ENCODE data around the gene PGLYRP3. TPM values are rescaled to one million over a fixed set of nuclear protein-coding genes. Genes with fewer than 3 reads are reported as not detected.

Gene PGLYRP3
- total and polyA plus RNA-seq, 2 donors (not counting 3 experiments of a cell fraction or from before 2014, with no cell fraction given): not detected

DNA sequence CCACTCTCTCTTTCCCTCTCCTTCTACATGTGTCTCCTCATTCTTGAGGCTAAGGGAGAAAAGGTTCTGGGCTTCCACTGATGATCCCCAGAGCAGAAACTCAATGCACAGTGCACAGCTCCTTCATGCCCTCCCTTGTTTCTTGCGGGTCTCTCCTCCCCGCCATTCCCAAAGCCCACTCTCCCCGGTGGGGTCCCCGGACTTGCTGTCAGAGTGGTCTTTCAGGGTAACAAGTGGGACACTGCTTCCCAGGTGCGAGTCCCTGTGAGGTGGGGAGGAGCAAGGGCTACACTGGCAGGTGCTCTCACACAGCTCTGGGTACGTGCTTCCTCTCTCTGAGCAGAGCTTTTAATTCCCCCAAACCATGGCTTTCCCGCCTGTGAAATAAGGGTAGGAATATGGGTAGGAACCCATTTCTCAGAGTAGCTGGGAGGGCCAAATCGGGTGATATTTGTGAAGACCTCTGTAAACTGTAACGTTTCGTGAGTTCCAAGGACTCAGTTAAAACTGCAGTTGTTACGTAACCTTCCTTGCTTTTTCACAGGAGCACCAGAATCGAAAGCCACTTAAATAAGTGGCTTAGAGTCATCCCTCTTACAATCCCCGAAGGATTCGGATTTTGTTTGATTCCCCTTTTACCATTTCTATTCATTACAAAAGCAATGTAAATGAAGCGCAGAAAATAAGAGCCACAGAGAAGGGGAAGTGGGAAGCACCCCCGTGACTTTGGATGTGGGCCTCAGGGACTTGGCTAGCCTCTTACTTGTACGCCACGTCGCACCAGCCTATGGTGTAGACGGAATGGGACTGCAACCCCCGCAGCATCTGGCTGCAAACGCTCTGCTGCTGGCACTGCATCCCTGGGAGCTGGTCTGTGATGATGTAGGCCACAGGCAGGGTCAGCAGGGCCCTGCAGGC lies 6.2 kb downstream of the PGLYRP3 start:
- TF ChIP-seq, protein P1, sequence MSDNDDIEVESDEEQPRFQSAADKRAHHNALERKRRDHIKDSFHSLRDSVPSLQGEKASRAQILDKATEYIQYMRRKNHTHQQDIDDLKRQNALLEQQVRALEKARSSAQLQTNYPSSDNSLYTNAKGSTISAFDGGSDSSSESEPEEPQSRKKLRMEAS (IDR thresholded peaks at IDR 0.05; ENCODE audit: insufficient read depth, insufficient read length): no peak
- no peak for TF ChIP-seq POLR2A (IDR thresholded peaks at IDR 0.05; ENCODE audit: low read depth, low read length)
- no peak for TF ChIP-seq EZH2 (IDR thresholded peaks at IDR 0.05; ENCODE audit: borderline replicate concordance, low read depth, low read length, severe bottlenecking)
- no peak for TF ChIP-seq JUN (IDR thresholded peaks at IDR 0.05; ENCODE audit: borderline replicate concordance, insufficient read depth, insufficient read length, low read depth)
- TF ChIP-seq, protein P2, sequence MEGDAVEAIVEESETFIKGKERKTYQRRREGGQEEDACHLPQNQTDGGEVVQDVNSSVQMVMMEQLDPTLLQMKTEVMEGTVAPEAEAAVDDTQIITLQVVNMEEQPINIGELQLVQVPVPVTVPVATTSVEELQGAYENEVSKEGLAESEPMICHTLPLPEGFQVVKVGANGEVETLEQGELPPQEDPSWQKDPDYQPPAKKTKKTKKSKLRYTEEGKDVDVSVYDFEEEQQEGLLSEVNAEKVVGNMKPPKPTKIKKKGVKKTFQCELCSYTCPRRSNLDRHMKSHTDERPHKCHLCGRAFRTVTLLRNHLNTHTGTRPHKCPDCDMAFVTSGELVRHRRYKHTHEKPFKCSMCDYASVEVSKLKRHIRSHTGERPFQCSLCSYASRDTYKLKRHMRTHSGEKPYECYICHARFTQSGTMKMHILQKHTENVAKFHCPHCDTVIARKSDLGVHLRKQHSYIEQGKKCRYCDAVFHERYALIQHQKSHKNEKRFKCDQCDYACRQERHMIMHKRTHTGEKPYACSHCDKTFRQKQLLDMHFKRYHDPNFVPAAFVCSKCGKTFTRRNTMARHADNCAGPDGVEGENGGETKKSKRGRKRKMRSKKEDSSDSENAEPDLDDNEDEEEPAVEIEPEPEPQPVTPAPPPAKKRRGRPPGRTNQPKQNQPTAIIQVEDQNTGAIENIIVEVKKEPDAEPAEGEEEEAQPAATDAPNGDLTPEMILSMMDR (IDR thresholded peaks at IDR 0.05; ENCODE audit: extremely low read depth in 1 of 2, insufficient read depth in 1 of 2, low read depth in 1 of 2, low read length in 2 of 2): no peak
- no peaks in the 10 kb centered on the region for H3K9me1 ChIP-seq (replicated peaks; ENCODE audit: control insufficient read depth, extremely low read depth, insufficient read depth, low read length)
- H3K79me2 ChIP-seq (ENCODE audit: control insufficient read depth, insufficient read depth, low read length): no peaks in the 10 kb centered on the region
- H3K27ac ChIP-seq (ENCODE audit: insufficient read depth, low read depth, low read length): no peak overlapping the region
- intact Hi-C loops (cut with micrococcal nuclease) (no loop called here), dilution Hi-C loops (cut with MboI; ENCODE audit: extremely low pct_ligation_motif_present, low sequenced_read_pairs) (no loop called here)
- no peak overlapping the region for H3K4me3 ChIP-seq (replicated peaks in 1 of 3; ENCODE audit: insufficient read depth in 1 of 3, low read depth in 1 of 3, low read length in 3 of 3)
- H4K20me1 ChIP-seq (replicated peaks; ENCODE audit: control insufficient read depth, extremely low read depth, insufficient read depth, low read length): no peaks in the 10 kb centered on the region
- no peaks in the 10 kb centered on the region for H3K27me3 ChIP-seq (ENCODE audit: control insufficient read depth in 2 of 2, insufficient read depth in 2 of 2, low read length in 2 of 2)
- DNase-seq (ENCODE audit: low read depth, low spot score): no peak
- H3K4me2 ChIP-seq (ENCODE audit: insufficient read depth, low read length): no peak overlapping the region
- FAIRE-seq: no peak
- no peak overlapping the region for H2AFZ ChIP-seq (ENCODE audit: low read depth, low read length)
- H3K4me1 ChIP-seq (ENCODE audit: control insufficient read depth, extremely low read depth, insufficient read depth, low read length): no peaks in the 10 kb centered on the region
- H3K36me3 ChIP-seq (ENCODE audit: control insufficient read depth in 2 of 2, extremely low read depth in 1 of 2, insufficient read depth in 2 of 2, low read length in 2 of 2): no peaks in the 10 kb centered on the region
- POLR2A ChIA-PET: no interaction called here
- CTCF ChIA-PET: no interaction called here
- no peaks in the 10 kb centered on the region for H3K9me3 ChIP-seq (replicated peaks; ENCODE audit: control insufficient read depth, insufficient read depth, low read length)
- BruUV-seq (replicated peaks): no TSS peak
- no peak overlapping the region for H3K9ac ChIP-seq (replicated peaks; ENCODE audit: extremely low read depth, insufficient read depth, low read length)
